Fibroblast of pulmonary artery (primary cell): ENCODE results near the gene CBFA2T3.

Source experiments
- DNase-seq: peaks from one replicate; pipeline ENCODE4 v3.0.0-alpha.2; 2010; ENCODE audit warnings: low read depth
- H3K4me3 ChIP-seq: replicated peaks from 2 replicates; pipeline ENCODE4 v1.5.1; 2011; ENCODE audit warnings: low read depth, mild to moderate bottlenecking, control low read depth, low read length, moderate library complexity
- CTCF ChIP-seq: IDR thresholded peaks from 2 replicates; pipeline ENCODE4 v1.5.1; 2011; ENCODE audit warnings: mild to moderate bottlenecking, control low read depth, low read length, inconsistent platforms; ENCODE audit errors: missing control alignments

The CBFA2T3 gene

GRCh38 chr16:89000207-89000959, 23.4 kb upstream of the CBFA2T3 start:
- no peak for DNase-seq
- no peak overlapping the region for H3K4me3 ChIP-seq
- TF ChIP-seq CTCF: no peak

- TF ChIP-seq CTCF: no peak
- DNase-seq: no peak
- no peak overlapping the region for H3K4me3 ChIP-seq
Observed at GRCh38 chr16:88999457-89000206, 22.6 kb upstream of the CBFA2T3 start.

- no peak for TF ChIP-seq CTCF
- no peak overlapping the region for H3K4me3 ChIP-seq
- DNase-seq: no peak
Observed at GRCh38 chr16:88995746-88996535, 18.9 kb upstream of the CBFA2T3 start.

GRCh38 chr16:88995194-88995593, 18.2 kb upstream of the CBFA2T3 start:
- no peak for DNase-seq
- no peak overlapping the region for H3K4me3 ChIP-seq
- TF ChIP-seq CTCF: no peak

- DNase-seq: no peak
- TF ChIP-seq CTCF: no peak
- no peak overlapping the region for H3K4me3 ChIP-seq
Observed at GRCh38 chr16:88994695-88995094, 17.7 kb upstream of the CBFA2T3 start.

- no peak for DNase-seq
- no peak overlapping the region for H3K4me3 ChIP-seq
- no peak for TF ChIP-seq CTCF
Observed at GRCh38 chr16:88993946-88994600, 17.1 kb upstream of the CBFA2T3 start.
